ENCODE results near the gene GPX7.

DNA sequence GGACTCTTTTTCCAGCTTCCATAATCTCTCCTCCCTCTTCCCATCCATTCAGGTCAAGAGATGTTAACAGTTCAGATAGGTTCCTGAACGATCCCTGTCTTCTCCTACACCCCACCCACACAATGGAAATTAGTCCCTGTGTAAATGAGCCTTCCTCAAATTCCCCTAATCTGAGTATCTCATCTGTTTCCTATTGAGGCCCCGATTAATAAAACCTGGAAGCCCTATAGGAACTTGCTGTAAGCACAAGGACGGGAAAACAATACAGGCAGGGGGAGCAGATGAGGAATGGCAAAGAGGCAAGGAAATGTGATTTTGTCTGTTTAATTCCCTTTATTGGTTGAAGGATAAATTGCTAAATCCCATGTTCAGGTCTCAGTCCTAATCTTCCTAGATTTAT lies 7.1 kb upstream of the GPX7 start:
- TF ChIP-seq POLR2A (IDR thresholded peaks at IDR 0.05; ENCODE audit: low read depth, low read length) (no peak), MXI1 (IDR thresholded peaks at IDR 0.05; ENCODE audit: borderline replicate concordance, low read depth, low read length) (no peak), CTCF (conservative IDR thresholded peaks at IDR 0.05; ENCODE audit: low read depth, low read length) (no peak), CEBPB (IDR thresholded peaks at IDR 0.05; ENCODE audit: low read depth, low read length) (no peak), SMC3 (IDR thresholded peaks at IDR 0.05; ENCODE audit: low read depth, low read length) (no peak), RCOR1 (IDR thresholded peaks at IDR 0.05; ENCODE audit: insufficient replicate concordance, low read length) (no peak), RFX5 (IDR thresholded peaks at IDR 0.05; ENCODE audit: low read depth, low read length) (no peak), MAFK (IDR thresholded peaks at IDR 0.05; ENCODE audit: low read depth, low read length) (no peak), CHD1 (IDR thresholded peaks at IDR 0.05; ENCODE audit: low read depth, low read length) (no peak), RAD21 (IDR thresholded peaks at IDR 0.05; ENCODE audit: low read length) (no peak), MAZ (IDR thresholded peaks at IDR 0.05; ENCODE audit: borderline replicate concordance, low read depth, low read length) (no peak), USF2 (IDR thresholded peaks at IDR 0.05; ENCODE audit: low read depth, low read length) (no peak), ELK1 (IDR thresholded peaks at IDR 0.05; ENCODE audit: borderline replicate concordance, low read depth, low read length) (no peak), NFE2L2 (IDR thresholded peaks at IDR 0.05; ENCODE audit: low read depth, low read length) (no peak)
